H1 (cell line): ENCODE data around the gene OSBPL6. TPM values are rescaled to one million over a fixed set of nuclear protein-coding genes. Genes with fewer than 3 reads are reported as not detected.

Experiments
- CTCF ChIA-PET: fragments of 300-600 bp; sonication (Branson Sonifier 250); formaldehyde crosslinking; loops from one replicate; lab custom pipeline; 2021; ENCODE audit not compliant: partially characterized antibody; lab: Charles Lee
- POLR2A ChIA-PET: fragments of 300-600 bp; sonication (Branson Sonifier 250); formaldehyde crosslinking; loops from one replicate; lab custom pipeline; 2021; ENCODE audit warnings: inconsistent platforms; ENCODE audit not compliant: partially characterized antibody; lab: Charles Lee
- DNase-seq, 2 experiments: peaks; one replicate each; pipeline versions ENCODE4 v3.0.0 to v3.0.0-alpha.2; 2010 to 2022; ENCODE audit warnings: low spot score in 2 of 2, low read depth in 1 of 2, mixed read lengths in 1 of 2
- FAIRE-seq: peaks from 2 replicates; lab custom pipeline; 2011; peaks lifted over from hg19 to GRCh38; lab: Jason Lieb, UNC
- H2AFZ ChIP-seq: 2 replicates; pipeline ENCODE4 v1.8.1; 2012; ENCODE audit warnings: low read length, inconsistent platforms
- H2AK5ac ChIP-seq: 2 replicates; pipeline ENCODE4 v1.6.1; 2013; ENCODE audit warnings: low read depth, low read length
- H2BK120ac ChIP-seq: replicated peaks from 2 replicates; pipeline ENCODE3; 2013; ENCODE audit warnings: low read depth, low read length, inconsistent platforms
- H2BK12ac ChIP-seq: 2 replicates; pipeline ENCODE4 v1.6.1; 2013; ENCODE audit warnings: low read depth, low read length
- H2BK15ac ChIP-seq: 2 replicates; pipeline ENCODE4 v1.6.1; 2013; ENCODE audit warnings: low read length
- H2BK20ac ChIP-seq: 2 replicates; pipeline ENCODE4 v1.6.1; 2013; ENCODE audit warnings: low read length
- H2BK5ac ChIP-seq: 2 replicates; pipeline ENCODE4 v1.6.1; 2013; ENCODE audit warnings: low read depth, low read length
- H3K14ac ChIP-seq: 2 replicates; pipeline ENCODE4 v1.6.1; 2013; ENCODE audit warnings: inconsistent platforms; ENCODE audit not compliant: insufficient read length
- H3K18ac ChIP-seq: 2 replicates; pipeline ENCODE4 v1.6.1; 2013; ENCODE audit warnings: low read length; ENCODE audit errors: extremely low read depth
- H3K23ac ChIP-seq: 2 replicates; pipeline ENCODE4 v1.6.1; 2013; ENCODE audit warnings: inconsistent platforms; ENCODE audit not compliant: insufficient read length
- H3K23me2 ChIP-seq: 2 replicates; pipeline ENCODE4 v1.6.1; 2013; ENCODE audit warnings: low read depth, low read length
- H3K27ac ChIP-seq: 2 replicates; pipeline ENCODE4 v1.6.1; 2011; ENCODE audit warnings: low read depth, low read length, inconsistent platforms
- H3K27me3 ChIP-seq, 4 experiments: replicated peaks in 1 of 4; 1 replicate in 1 of 4; 2 replicates in 3 of 4; pipeline versions ENCODE4 v1.6.1 to v1.8.1; 2011 to 2013; ENCODE audit warnings: low read length in 3 of 4, mild to moderate bottlenecking in 3 of 4, inconsistent platforms in 2 of 4, mixed read lengths in 2 of 4, moderate library complexity in 1 of 4; ENCODE audit not compliant: control insufficient read depth in 3 of 4, insufficient read depth in 3 of 4; ENCODE audit errors: extremely low read depth in 1 of 4
- H3K36me3 ChIP-seq, 4 experiments: 2 replicates each; pipeline versions ENCODE4 v1.6.1 to v1.8.1; 2011 to 2013; ENCODE audit warnings: mild to moderate bottlenecking in 4 of 4, low read length in 3 of 4, moderate library complexity in 2 of 4, control low read depth in 1 of 4, inconsistent platforms in 1 of 4; ENCODE audit not compliant: insufficient read depth in 4 of 4, control insufficient read depth in 2 of 4
- H3K4ac ChIP-seq: replicated peaks from 2 replicates; pipeline ENCODE3; 2013; ENCODE audit warnings: low read length, low read depth, mixed read lengths, inconsistent platforms; ENCODE audit not compliant: insufficient read length
- H3K4me1 ChIP-seq, 4 experiments: replicated peaks in 1 of 4; 1 replicate in 1 of 4; 2 replicates in 3 of 4; pipeline versions ENCODE4 v1.6.1 to v1.8.1; 2011 to 2013; ENCODE audit warnings: low read length in 3 of 4, inconsistent platforms in 2 of 4, mixed read lengths in 1 of 4; ENCODE audit not compliant: insufficient read depth in 4 of 4, control insufficient read depth in 3 of 4
- H3K4me2 ChIP-seq, 2 experiments: 2 replicates each; pipeline versions ENCODE4 v1.6.1 to v1.8.1; 2011 to 2013; ENCODE audit warnings: low read depth in 2 of 2, low read length in 2 of 2, control low read depth in 1 of 2, inconsistent platforms in 1 of 2, mild to moderate bottlenecking in 1 of 2; ENCODE audit not compliant: insufficient read depth in 1 of 2
- H3K4me3 ChIP-seq, 4 experiments: fragments of 200-600, 300-600 bp in 1 of 4; sonication (generic), shearing (Covaris generic), sonication (Bioruptor Twin) in 1 of 4; 2 replicates each; pipeline versions ENCODE4 v1.5.1 to v1.8.1; 2011 to 2016; ENCODE audit warnings: low read length in 4 of 4, low read depth in 3 of 4, control low read depth in 2 of 4, inconsistent platforms in 2 of 4, mild to moderate bottlenecking in 2 of 4, mixed read lengths in 1 of 4, moderate library complexity in 1 of 4; ENCODE audit not compliant: insufficient read depth in 2 of 4; ENCODE audit errors: extremely low read depth in 1 of 4
- H3K56ac ChIP-seq: replicated peaks from 2 replicates; pipeline ENCODE3; 2013; ENCODE audit warnings: low read depth, mild to moderate bottlenecking, mixed read lengths, low read length, inconsistent platforms; ENCODE audit not compliant: insufficient read length
- H3K79me1 ChIP-seq: 2 replicates; pipeline ENCODE4 v1.6.1; 2013; ENCODE audit warnings: low read depth, low read length, control low read depth
- H3K79me2 ChIP-seq, 2 experiments: 2 replicates each; pipeline versions ENCODE4 v1.6.1 to v1.8.1; 2012 to 2013; ENCODE audit warnings: low read length in 2 of 2, mild to moderate bottlenecking in 2 of 2, inconsistent platforms in 1 of 2; ENCODE audit not compliant: insufficient read depth in 2 of 2, control insufficient read depth in 1 of 2
- H3K9ac ChIP-seq, 4 experiments: replicated peaks in 1 of 4; 1 replicate in 1 of 4; 2 replicates in 3 of 4; pipeline versions ENCODE4 v1.6.1 to v1.8.1; 2011 to 2013; ENCODE audit warnings: low read depth in 3 of 4, low read length in 3 of 4, control low read depth in 2 of 4, mild to moderate bottlenecking in 2 of 4, moderate library complexity in 2 of 4, inconsistent platforms in 1 of 4; ENCODE audit errors: extremely low read depth in 1 of 4
- H3K9me3 ChIP-seq, 2 experiments: 2 replicates each; pipeline versions ENCODE4 v1.6.1 to v1.8.1; 2012 to 2013; ENCODE audit warnings: mild to moderate bottlenecking in 2 of 2, moderate library complexity in 2 of 2, control low read depth in 1 of 2, inconsistent platforms in 1 of 2, low read depth in 1 of 2, low read length in 1 of 2, mixed read lengths in 1 of 2; ENCODE audit not compliant: insufficient read depth in 2 of 2
- H4K20me1 ChIP-seq, 2 experiments: replicated peaks in 1 of 2; 2 replicates each; pipeline versions ENCODE3 to v1.8.1; 2011 to 2013; ENCODE audit warnings: inconsistent platforms in 2 of 2, low read length in 2 of 2, mild to moderate bottlenecking in 1 of 2; ENCODE audit not compliant: insufficient read depth in 2 of 2, control insufficient read depth in 1 of 2
- H4K5ac ChIP-seq: 2 replicates; pipeline ENCODE4 v1.6.1; 2013; ENCODE audit warnings: low read length, low read depth, mixed read lengths, inconsistent platforms; ENCODE audit not compliant: insufficient read length
- H4K8ac ChIP-seq: 2 replicates; pipeline ENCODE4 v1.8.0; 2013; ENCODE audit warnings: mild to moderate bottlenecking, moderate library complexity, low read length, inconsistent platforms; ENCODE audit not compliant: insufficient read depth; ENCODE audit errors: extremely low read depth
- H4K91ac ChIP-seq: replicated peaks from 2 replicates; pipeline ENCODE3; 2013; ENCODE audit warnings: low read length, mixed read lengths, inconsistent platforms; ENCODE audit not compliant: insufficient read length
- ASH2L ChIP-seq: fragments of 200-600, 300-600 bp; sonication (generic); IDR thresholded peaks from one replicate; pipeline ENCODE4 v1.7.1; 2017; ENCODE audit warnings: low read length
- SUZ12 ChIP-seq: fragments of 200-600 bp; sonication (generic); IDR thresholded peaks from 2 replicates; pipeline ENCODE4 v1.6.1; 2012; ENCODE audit warnings: mild to moderate bottlenecking, inconsistent platforms, low read length, moderate library complexity, mixed read lengths
- TAF7 ChIP-seq: optimal IDR thresholded peaks from 2 replicates; pipeline ENCODE3; 2011; ENCODE audit warnings: low read depth, mild to moderate bottlenecking, inconsistent platforms, low read length, moderate library complexity, borderline replicate concordance
- WGBS, 2 experiments: shearing (Covaris generic) in 1 of 2; methylation state at CpG; one replicate each; pipeline versions ENCODE4 v1.1.6 to v1.1.7; 2013 to 2015; ENCODE audit warnings: low lambda C conversion rate in 2 of 2, mixed read lengths in 2 of 2, inconsistent platforms in 1 of 2, low coverage in 1 of 2, missing lambda C conversion rate in 1 of 2; ENCODE audit not compliant: insufficient replicate concordance in 2 of 2, insufficient coverage in 1 of 2, insufficient read length in 1 of 2; ENCODE audit errors: extremely low coverage in 1 of 2, missing lambda C conversion rate in 1 of 2; 5-methylcytosine and 5-hydroxymethylcytosine counted together
- polyA plus RNA-seq, 7 experiments: library from polyadenylated mRNA; depleted of rRNA in 3 of 7; stranded (reverse) in 5 of 7; unstranded in 2 of 7; fragments of >200 nt in 5 of 7; fragments of 200-250 nt in 2 of 7; gene quantifications; 1 replicate in 5 of 7; 2 replicates in 1 of 7; 4 replicates in 1 of 7; pipeline versions ENCODE4 v1.2.1 to v1.2.3, GENCODE V29; 2011 to 2013; ENCODE audit warnings: missing spikeins in 2 of 7, mixed read lengths in 2 of 7
- total RNA-seq: library from RNA; stranded (reverse); fragmentation: NEBNext Ultra II Directional; extraction: Animal tissue kit (Norgen Biotek cat#: 25700); gene quantifications from 2 replicates; pipeline ENCODE4 v1.2.1, GENCODE V29; 2021
- TF ChIP-seq, protein P1 (sequence below): IDR thresholded peaks from 2 replicates; pipeline ENCODE4 v1.6.1; 2012; ENCODE audit warnings: inconsistent platforms

OSBPL6 gene
- total and polyA plus RNA-seq, 2 of the 8 experiments (the other 6 are each of a cell fraction or from before 2014, with no cell fraction given), result 1.7 to 5.6 TPM

DNA sequence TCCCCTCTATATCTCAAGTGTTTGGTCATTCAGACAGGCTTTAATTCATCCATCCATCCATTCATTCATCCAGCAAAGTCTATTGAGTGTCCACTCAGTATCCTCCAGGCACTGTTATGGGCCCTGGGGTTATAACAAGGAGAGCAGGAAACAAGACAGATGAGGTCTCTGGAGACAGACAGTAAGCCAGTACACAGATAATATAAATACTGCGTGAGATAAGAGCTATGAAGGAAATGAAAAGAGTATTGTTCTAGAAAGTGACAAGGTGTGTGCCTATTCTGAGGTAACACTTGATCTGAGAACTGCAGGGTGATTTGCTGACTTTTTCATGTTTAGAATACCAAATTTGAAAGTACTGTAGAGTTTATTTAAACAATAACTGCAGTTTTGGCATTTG, 98.3 kb downstream of the OSBPL6 start:
- Histone ChIP-seq H4K8ac (no peak overlapping the region), H2BK5ac (no peak overlapping the region), H2AK5ac (no peak overlapping the region), H2BK120ac (no peak overlapping the region), H3K9me3 (no peaks in the 10 kb centered on the region), H3K27me3 (no peaks in the 10 kb centered on the region), H3K36me3 (no peaks in the 10 kb centered on the region; a peak in 1 of 8 replicates), H3K4ac (no peak overlapping the region), H2BK12ac (no peak overlapping the region), H3K27ac (no peak overlapping the region), H3K4me3 (no peak overlapping the region), H4K20me1 (no peaks in the 10 kb centered on the region), H2BK15ac (no peak overlapping the region), H3K4me1 (no peaks in the 10 kb centered on the region), H4K5ac (no peak overlapping the region), H2AFZ (no peak overlapping the region), H3K79me2 (no peaks in the 10 kb centered on the region), H3K9ac (no peak overlapping the region), H4K91ac (no peak overlapping the region), H3K14ac (no peak overlapping the region), H3K79me1 (no peaks in the 10 kb centered on the region), H3K4me2 (no peak overlapping the region), H3K56ac (no peak overlapping the region), H3K18ac (no peak overlapping the region), H3K23me2 (no peaks in the 10 kb centered on the region; the same call in 1 of the 2 replicates), H3K23ac (no peak overlapping the region), H2BK20ac (no peak overlapping the region)
- FAIRE-seq (no peak), DNase-seq (no peak)
- CTCF ChIA-PET, result interaction anchor here (0.8 kb wide), 1 partner anchor 12 kb away, joined by 4 read pairs; no protein-coding TSS in a partner anchor
- TF ChIP-seq, protein P1, sequence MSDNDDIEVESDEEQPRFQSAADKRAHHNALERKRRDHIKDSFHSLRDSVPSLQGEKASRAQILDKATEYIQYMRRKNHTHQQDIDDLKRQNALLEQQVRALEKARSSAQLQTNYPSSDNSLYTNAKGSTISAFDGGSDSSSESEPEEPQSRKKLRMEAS, result no peak
- TF ChIP-seq TAF7, result no peak
- TF ChIP-seq ASH2L, result no peak
- no peak for TF ChIP-seq SUZ12
- 96% methylated on average over 1 of the region's 1 CpG; no CpG with 5 or more reads in 1 of the 2 experiments for WGBS, 2 experiments
- POLR2A ChIA-PET, result no interaction called here
